Gastrocnemius medialis (tissue), 4 donors: ENCODE data around the gene WDR41.

Source experiments
- POLR2A ChIP-seq, 2 donors: fragments of 450-650 bp; IDR thresholded peaks; one replicate each; pipeline ENCODE4 v1.6.1; 2017; ENCODE audit warnings: antibody characterized with exemption in 2 of 2, mild to moderate bottlenecking in 2 of 2, moderate library complexity in 2 of 2
- TF ChIP-seq, protein P1 (sequence below), 5 experiments: fragments of 450-650 bp in 3 of 5; fragments of 200-600 bp in 2 of 5; sonication (generic) in 2 of 5; IDR thresholded peaks in 4 of 5; conservative IDR thresholded peaks in 1 of 5; 1 replicate in 4 of 5; 2 replicates in 1 of 5; pipeline ENCODE4 v1.5.1; 2016 to 2019; ENCODE audit warnings: antibody characterized with exemption in 5 of 5, mild to moderate bottlenecking in 3 of 5, moderate library complexity in 3 of 5

DNA sequence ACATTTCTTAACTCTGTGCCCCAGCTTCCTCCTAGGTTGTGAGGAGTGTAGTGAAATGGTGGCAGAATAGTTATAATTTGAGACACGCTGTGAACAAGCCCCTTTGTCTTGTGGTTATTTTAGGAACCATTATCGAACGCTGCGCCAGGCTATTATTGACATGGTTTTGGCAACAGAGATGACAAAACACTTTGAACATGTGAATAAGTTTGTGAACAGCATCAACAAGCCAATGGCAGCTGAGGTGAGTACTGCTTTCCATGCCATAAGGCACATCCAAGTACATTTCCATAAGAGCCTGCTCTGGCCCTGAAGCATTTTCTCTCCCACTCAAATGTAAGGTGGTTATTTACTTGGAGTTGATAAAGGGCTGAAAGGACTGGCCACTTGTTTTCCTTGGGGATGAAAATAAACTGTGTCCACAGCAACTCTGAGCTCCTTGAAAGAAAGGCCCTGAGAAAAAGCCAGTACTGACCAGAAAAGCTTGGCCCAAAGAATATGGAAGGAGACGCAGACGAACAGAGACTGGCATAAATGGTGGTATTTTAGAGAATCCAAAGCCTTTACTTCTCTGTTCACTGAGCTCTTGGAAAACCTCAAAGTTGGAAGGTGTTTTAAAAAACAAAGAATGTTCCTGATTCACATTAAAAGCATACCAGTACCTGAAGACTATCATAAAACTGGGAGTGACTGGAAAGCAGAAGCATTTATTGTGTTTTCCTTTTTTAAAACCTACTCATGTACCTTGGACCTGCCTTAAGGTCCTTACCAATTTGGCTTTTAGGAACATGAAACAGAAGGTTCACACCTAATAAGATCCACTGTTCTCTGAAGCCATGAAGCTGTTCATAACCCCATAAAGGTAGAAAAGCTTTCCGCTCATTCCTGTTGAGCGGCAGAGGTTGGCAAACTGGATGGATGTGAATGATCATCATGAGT lies 72.2 kb downstream of the WDR41 start:
- TF ChIP-seq POLR2A (IDR thresholded peaks at IDR 0.05) = no peak
- TF ChIP-seq, protein P1, sequence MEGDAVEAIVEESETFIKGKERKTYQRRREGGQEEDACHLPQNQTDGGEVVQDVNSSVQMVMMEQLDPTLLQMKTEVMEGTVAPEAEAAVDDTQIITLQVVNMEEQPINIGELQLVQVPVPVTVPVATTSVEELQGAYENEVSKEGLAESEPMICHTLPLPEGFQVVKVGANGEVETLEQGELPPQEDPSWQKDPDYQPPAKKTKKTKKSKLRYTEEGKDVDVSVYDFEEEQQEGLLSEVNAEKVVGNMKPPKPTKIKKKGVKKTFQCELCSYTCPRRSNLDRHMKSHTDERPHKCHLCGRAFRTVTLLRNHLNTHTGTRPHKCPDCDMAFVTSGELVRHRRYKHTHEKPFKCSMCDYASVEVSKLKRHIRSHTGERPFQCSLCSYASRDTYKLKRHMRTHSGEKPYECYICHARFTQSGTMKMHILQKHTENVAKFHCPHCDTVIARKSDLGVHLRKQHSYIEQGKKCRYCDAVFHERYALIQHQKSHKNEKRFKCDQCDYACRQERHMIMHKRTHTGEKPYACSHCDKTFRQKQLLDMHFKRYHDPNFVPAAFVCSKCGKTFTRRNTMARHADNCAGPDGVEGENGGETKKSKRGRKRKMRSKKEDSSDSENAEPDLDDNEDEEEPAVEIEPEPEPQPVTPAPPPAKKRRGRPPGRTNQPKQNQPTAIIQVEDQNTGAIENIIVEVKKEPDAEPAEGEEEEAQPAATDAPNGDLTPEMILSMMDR (IDR thresholded peaks at IDR 0.05 in 4 of 5, conservative IDR thresholded peaks at IDR 0.05 in 1 of 5) = no peak
